ENCODE data around the gene CACNG4. TPM values are rescaled to one million over a fixed set of nuclear protein-coding genes. Genes with fewer than 3 reads are reported as not detected.
A peak's percentile ranks its signal among the peaks of the same experiment; 100 is the strongest.

The CACNG4 gene
- total and polyA plus RNA-seq, 9 donors = 2.3 to 17.1 (median 10.3) TPM

- no peak for DNase-seq
- WGBS (ENCODE audit: insufficient coverage) = 92% methylated on average over 6 of the region's 6 CpGs
- Histone ChIP-seq H3K27me3 (ENCODE audit: control insufficient read depth, insufficient read depth, low read length) (peaks cover 20% of the 10 kb centered on the region), H3K4me1 (ENCODE audit: control insufficient read depth, insufficient read depth, low read length) (peaks cover 22% of the 10 kb centered on the region), H3K27ac (ENCODE audit: low read length) (no peak overlapping the region), H3K36me3 (ENCODE audit: control insufficient read depth, insufficient read depth, low read length) (no peaks in the 10 kb centered on the region), H3K9me3 (replicated peaks; ENCODE audit: control insufficient read depth, low read depth, low read length) (peaks cover 2% of the 10 kb centered on the region), H3K4me3 (ENCODE audit: low read length) (no peak overlapping the region)
These were observed 13.5 kb upstream of the CACNG4 start for GRCh38 chr17:66950886-66951604.

- DNase-seq = no peak
- peaks cover 18% of the 10 kb centered on the region for H3K4me1 ChIP-seq (ENCODE audit: control insufficient read depth, insufficient read depth, low read length)
- WGBS (ENCODE audit: insufficient coverage) = 83% methylated on average over 3 of the region's 4 CpGs
- H3K27ac ChIP-seq (ENCODE audit: low read length) = no peak overlapping the region
- no peaks in the 10 kb centered on the region for H3K36me3 ChIP-seq (ENCODE audit: control insufficient read depth, insufficient read depth, low read length)
- peaks cover 17% of the 10 kb centered on the region for H3K27me3 ChIP-seq (ENCODE audit: control insufficient read depth, insufficient read depth, low read length)
- H3K4me3 ChIP-seq (ENCODE audit: low read length) = no peak overlapping the region
- H3K9me3 ChIP-seq (replicated peaks; ENCODE audit: control insufficient read depth, low read depth, low read length) = peaks cover 2% of the 10 kb centered on the region
These were observed 12.9 kb upstream of the CACNG4 start for GRCh38 chr17:66951605-66951953.

- no peak overlapping the region for H3K27ac ChIP-seq (ENCODE audit: low read length)
- H3K27me3 ChIP-seq (ENCODE audit: control insufficient read depth, insufficient read depth, low read length) = peaks cover 12% of the 10 kb centered on the region
- H3K9me3 ChIP-seq (replicated peaks; ENCODE audit: control insufficient read depth, low read depth, low read length) = peaks cover 2% of the 10 kb centered on the region
- DNase-seq = no peak
- no peaks in the 10 kb centered on the region for H3K36me3 ChIP-seq (ENCODE audit: control insufficient read depth, insufficient read depth, low read length)
- WGBS (ENCODE audit: insufficient coverage) = 84% methylated on average over 10 of the region's 10 CpGs
- H3K4me1 ChIP-seq (ENCODE audit: control insufficient read depth, insufficient read depth, low read length) = peaks cover 13% of the 10 kb centered on the region
- H3K4me3 ChIP-seq (ENCODE audit: low read length) = no peak overlapping the region
These were observed 12.4 kb upstream of the CACNG4 start for GRCh38 chr17:66952031-66952524.

GRCh38 chr17:66952681-66953629 lies 11.6 kb upstream of the CACNG4 start:
- Histone ChIP-seq H3K4me1 (ENCODE audit: control insufficient read depth, insufficient read depth, low read length) (peaks cover 9% of the 10 kb centered on the region), H3K9me3 (replicated peaks; ENCODE audit: control insufficient read depth, low read depth, low read length) (peaks cover 2% of the 10 kb centered on the region), H3K27ac (ENCODE audit: low read length) (no peak overlapping the region), H3K4me3 (ENCODE audit: low read length) (no peak overlapping the region), H3K27me3 (ENCODE audit: control insufficient read depth, insufficient read depth, low read length) (peaks cover 10% of the 10 kb centered on the region), H3K36me3 (ENCODE audit: control insufficient read depth, insufficient read depth, low read length) (no peaks in the 10 kb centered on the region)
- 72% methylated on average over 6 of the region's 14 CpGs for WGBS (ENCODE audit: insufficient coverage)
- no peak for DNase-seq

- 8% methylated on average over 2 of the region's 7 CpGs for WGBS (ENCODE audit: insufficient coverage)
- Histone ChIP-seq H3K4me1 (ENCODE audit: control insufficient read depth, insufficient read depth, low read length) (peaks cover 10% of the 10 kb centered on the region), H3K36me3 (ENCODE audit: control insufficient read depth, insufficient read depth, low read length) (no peaks in the 10 kb centered on the region), H3K4me3 (ENCODE audit: low read length) (no peak overlapping the region), H3K27me3 (ENCODE audit: control insufficient read depth, insufficient read depth, low read length) (peaks cover 10% of the 10 kb centered on the region), H3K27ac (ENCODE audit: low read length) (no peak overlapping the region), H3K9me3 (replicated peaks; ENCODE audit: control insufficient read depth, low read depth, low read length) (peaks cover 2% of the 10 kb centered on the region)
- DNase-seq = peak; percentile 34
These were observed 10.9 kb upstream of the CACNG4 start for GRCh38 chr17:66953630-66954020.

- peaks cover 10% of the 10 kb centered on the region for H3K4me1 ChIP-seq (ENCODE audit: control insufficient read depth, insufficient read depth, low read length)
- 61% methylated on average over 2 of the region's 3 CpGs for WGBS (ENCODE audit: insufficient coverage)
- H3K27me3 ChIP-seq (ENCODE audit: control insufficient read depth, insufficient read depth, low read length) = peaks cover 10% of the 10 kb centered on the region
- peaks cover 2% of the 10 kb centered on the region for H3K9me3 ChIP-seq (replicated peaks; ENCODE audit: control insufficient read depth, low read depth, low read length)
- H3K36me3 ChIP-seq (ENCODE audit: control insufficient read depth, insufficient read depth, low read length) = no peaks in the 10 kb centered on the region
- no peak overlapping the region for H3K27ac ChIP-seq (ENCODE audit: low read length)
- no peak overlapping the region for H3K4me3 ChIP-seq (ENCODE audit: low read length)
- DNase-seq = no peak
These were observed 9.9 kb upstream of the CACNG4 start for GRCh38 chr17:66954632-66955031.

- Histone ChIP-seq H3K4me3 (ENCODE audit: low read length) (no peak overlapping the region), H3K9me3 (replicated peaks; ENCODE audit: control insufficient read depth, low read depth, low read length) (no peaks in the 10 kb centered on the region), H3K36me3 (ENCODE audit: control insufficient read depth, insufficient read depth, low read length) (no peaks in the 10 kb centered on the region), H3K27ac (ENCODE audit: low read length) (no peak overlapping the region), H3K4me1 (ENCODE audit: control insufficient read depth, insufficient read depth, low read length) (peaks cover 10% of the 10 kb centered on the region), H3K27me3 (ENCODE audit: control insufficient read depth, insufficient read depth, low read length) (peaks cover 15% of the 10 kb centered on the region)
- WGBS (ENCODE audit: insufficient coverage) = 87% methylated on average over 5 of the region's 5 CpGs
- DNase-seq = no peak
These were observed 8.7 kb upstream of the CACNG4 start for GRCh38 chr17:66955821-66956220.

GRCh38 chr17:66956941-66957340 lies 7.6 kb upstream of the CACNG4 start:
- no peaks in the 10 kb centered on the region for H3K36me3 ChIP-seq (ENCODE audit: control insufficient read depth, insufficient read depth, low read length)
- no CpG with 5 or more reads among the region's 6 CpGs for WGBS (ENCODE audit: insufficient coverage)
- H3K9me3 ChIP-seq (replicated peaks; ENCODE audit: control insufficient read depth, low read depth, low read length) = no peaks in the 10 kb centered on the region
- H3K27ac ChIP-seq (ENCODE audit: low read length) = no peak overlapping the region
- H3K27me3 ChIP-seq (ENCODE audit: control insufficient read depth, insufficient read depth, low read length) = peaks cover 16% of the 10 kb centered on the region
- no peak overlapping the region for H3K4me3 ChIP-seq (ENCODE audit: low read length)
- peaks cover 10% of the 10 kb centered on the region for H3K4me1 ChIP-seq (ENCODE audit: control insufficient read depth, insufficient read depth, low read length)
- no peak for DNase-seq

- no peak overlapping the region for H3K27ac ChIP-seq (ENCODE audit: low read length)
- H3K36me3 ChIP-seq (ENCODE audit: control insufficient read depth, insufficient read depth, low read length) = no peaks in the 10 kb centered on the region
- no peaks in the 10 kb centered on the region for H3K9me3 ChIP-seq (replicated peaks; ENCODE audit: control insufficient read depth, low read depth, low read length)
- peaks cover 20% of the 10 kb centered on the region for H3K27me3 ChIP-seq (ENCODE audit: control insufficient read depth, insufficient read depth, low read length)
- H3K4me1 ChIP-seq (ENCODE audit: control insufficient read depth, insufficient read depth, low read length) = peaks cover 10% of the 10 kb centered on the region
- H3K4me3 ChIP-seq (ENCODE audit: low read length) = no peak overlapping the region
- DNase-seq = no peak
- WGBS (ENCODE audit: insufficient coverage) = 82% methylated on average over 6 of the region's 8 CpGs
These were observed 7.2 kb upstream of the CACNG4 start for GRCh38 chr17:66957343-66957742.

- 30% methylated on average over 10 of the region's 16 CpGs for WGBS (ENCODE audit: insufficient coverage)
- Histone ChIP-seq H3K36me3 (ENCODE audit: control insufficient read depth, insufficient read depth, low read length) (no peaks in the 10 kb centered on the region), H3K27ac (ENCODE audit: low read length) (no peak overlapping the region), H3K4me1 (ENCODE audit: control insufficient read depth, insufficient read depth, low read length) (peaks cover 10% of the 10 kb centered on the region), H3K9me3 (replicated peaks; ENCODE audit: control insufficient read depth, low read depth, low read length) (no peaks in the 10 kb centered on the region), H3K4me3 (ENCODE audit: low read length) (no peak overlapping the region), H3K27me3 (ENCODE audit: control insufficient read depth, insufficient read depth, low read length) (peaks cover 24% of the 10 kb centered on the region)
- DNase-seq = peak; percentile 53
These were observed 6.4 kb upstream of the CACNG4 start for GRCh38 chr17:66957951-66958579.
